GM19043 (cell line): Measurements from ENCODE around the gene CTNNA3.
"Not testable (repeated sequence)": the region's sequence is repeated elsewhere in the genome, so short reads cannot be mapped to it uniquely, and the experiment has no call there.

Source experiments
- ATAC-seq: cut with Tn5 transposase; IDR thresholded peaks from one replicate; pipeline ENCODE4 v1.9.1; 2021; ENCODE audit warnings: low read depth; ENCODE audit not compliant: unreplicated experiment

CTNNA3 gene

DNA sequence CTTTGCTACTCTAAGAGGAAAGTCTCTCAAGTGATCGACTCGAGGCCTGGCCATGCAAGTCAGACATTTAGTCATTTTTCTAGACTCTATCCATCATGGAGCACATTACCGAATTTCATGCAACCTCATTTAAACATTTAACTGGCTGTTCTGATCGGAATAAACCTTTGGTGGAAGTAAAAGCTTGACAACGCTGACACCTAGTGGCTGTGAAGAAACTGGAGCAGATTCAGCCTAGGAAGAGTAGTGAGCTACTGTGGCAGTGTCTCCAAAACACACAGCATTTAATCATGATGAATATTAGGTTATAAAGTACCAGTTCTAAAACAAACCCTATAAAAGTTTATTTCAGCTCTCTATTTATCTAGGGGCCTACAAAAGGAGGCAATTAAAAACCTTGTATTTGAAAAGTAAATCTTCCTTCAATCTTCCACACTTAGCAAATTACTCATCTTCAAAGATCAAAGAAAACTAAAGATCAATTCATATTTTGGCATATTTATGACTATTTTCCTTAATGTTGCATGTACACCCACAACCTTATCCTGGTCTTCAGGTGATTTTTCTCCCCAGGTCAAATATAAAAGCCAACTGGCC is 175.0 kb downstream of the CTNNA3 start:
- peak; percentile 79 for ATAC-seq

DNA sequence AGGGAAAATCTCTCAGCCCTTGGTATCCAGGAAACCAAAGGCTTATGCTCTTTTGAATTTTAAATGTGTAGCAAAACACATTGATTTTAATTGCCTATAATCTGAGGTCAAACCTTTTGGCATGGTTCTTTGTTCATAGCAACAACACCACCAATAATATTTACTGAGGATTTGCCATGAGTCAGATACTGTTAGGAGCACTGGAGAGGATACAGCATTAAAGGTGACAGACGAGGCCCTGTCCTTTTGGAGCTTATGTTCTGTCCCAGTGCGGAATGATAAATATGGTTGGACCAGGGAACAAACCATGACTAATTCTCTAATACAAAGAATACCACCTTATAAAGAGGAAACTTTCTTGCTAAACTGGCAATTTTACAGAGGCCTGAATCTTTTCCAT is 176.6 kb downstream of the CTNNA3 start:
- ATAC-seq, result no peak

DNA sequence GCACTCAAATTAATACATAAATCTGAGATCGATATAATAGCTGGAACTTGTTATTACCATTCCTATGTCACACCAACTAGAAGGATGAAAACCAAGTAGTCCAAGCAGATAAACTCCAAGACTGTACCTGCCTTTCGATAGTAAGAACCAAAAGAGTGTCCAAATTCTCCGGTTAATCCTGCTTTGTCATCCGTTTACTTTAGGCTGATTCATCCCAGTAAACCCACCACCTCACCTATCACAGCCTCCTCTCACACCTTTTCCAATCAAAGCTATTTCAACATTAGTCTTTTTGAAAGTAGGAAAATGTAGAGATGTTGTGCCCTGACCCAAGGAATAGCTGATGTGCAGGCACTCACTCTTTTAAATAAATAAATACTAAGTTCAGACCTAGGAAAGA is 177.2 kb downstream of the CTNNA3 start:
- no peak for ATAC-seq

DNA sequence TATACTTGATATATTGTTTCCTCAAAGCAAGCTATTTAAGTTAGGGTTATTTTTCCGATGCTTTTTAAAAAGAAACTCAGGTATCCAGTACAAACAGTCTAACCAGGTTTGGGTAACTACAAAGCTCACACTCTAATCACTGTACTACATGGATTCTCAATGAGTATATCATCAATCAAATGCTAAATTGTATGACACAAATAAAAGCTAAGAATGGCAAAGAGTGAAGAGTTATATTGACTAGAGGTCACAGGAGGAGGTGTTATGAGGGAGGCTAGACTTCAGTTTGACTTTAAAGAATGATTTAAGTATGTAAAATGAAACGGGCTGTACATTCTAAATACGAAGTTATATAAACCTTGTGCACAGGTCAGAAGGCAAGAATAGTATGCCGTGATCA is 178.0 kb downstream of the CTNNA3 start:
- ATAC-seq, result no peak

DNA sequence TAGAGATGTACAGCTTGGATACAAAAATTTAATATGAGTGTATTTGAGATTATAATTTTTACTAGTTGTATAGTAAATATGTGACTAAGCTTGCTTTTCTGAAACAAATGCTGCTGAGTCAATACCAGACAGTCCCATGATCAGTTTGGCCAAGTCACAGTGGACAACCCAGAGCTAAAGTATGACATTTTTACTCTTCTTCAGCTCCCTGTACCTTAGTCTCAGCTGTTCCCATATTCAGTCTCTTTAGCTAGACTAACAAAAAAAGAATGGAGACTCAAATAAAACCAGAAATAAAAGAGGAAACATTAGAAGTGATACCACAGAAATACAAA is 189.3 kb downstream of the CTNNA3 start:
- ATAC-seq, result no peak

DNA sequence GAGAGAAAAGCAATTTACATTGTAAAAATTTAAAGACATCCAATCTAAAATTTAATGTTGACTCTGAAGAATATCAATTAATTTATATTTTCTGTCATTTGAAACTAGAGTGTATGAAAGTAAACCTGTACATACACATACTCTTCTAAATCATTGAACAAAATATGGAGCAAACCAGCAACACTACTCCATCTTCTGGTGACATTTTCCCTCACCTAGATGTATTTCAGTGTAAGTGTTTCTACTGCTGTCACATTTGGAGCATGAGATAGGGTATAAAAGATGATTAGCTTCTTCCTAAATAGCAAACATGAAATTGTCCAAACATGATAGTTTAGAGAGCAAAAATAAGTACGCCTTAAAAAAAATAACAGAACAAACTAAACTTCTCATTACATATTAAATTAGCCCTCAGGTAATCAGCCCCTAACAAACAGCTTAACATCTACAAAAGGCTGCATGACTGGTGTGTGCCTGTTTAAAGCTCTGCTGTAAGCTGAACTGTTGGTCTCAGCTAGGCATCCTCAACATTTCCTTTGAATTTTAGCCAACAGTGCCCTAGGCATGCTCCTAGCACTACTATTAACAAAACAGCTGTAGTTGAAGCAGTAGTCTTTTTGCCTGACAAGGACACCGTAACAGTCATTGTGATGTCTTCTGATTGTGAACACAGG is 189.8 kb downstream of the CTNNA3 start:
- ATAC-seq, result no peak

DNA sequence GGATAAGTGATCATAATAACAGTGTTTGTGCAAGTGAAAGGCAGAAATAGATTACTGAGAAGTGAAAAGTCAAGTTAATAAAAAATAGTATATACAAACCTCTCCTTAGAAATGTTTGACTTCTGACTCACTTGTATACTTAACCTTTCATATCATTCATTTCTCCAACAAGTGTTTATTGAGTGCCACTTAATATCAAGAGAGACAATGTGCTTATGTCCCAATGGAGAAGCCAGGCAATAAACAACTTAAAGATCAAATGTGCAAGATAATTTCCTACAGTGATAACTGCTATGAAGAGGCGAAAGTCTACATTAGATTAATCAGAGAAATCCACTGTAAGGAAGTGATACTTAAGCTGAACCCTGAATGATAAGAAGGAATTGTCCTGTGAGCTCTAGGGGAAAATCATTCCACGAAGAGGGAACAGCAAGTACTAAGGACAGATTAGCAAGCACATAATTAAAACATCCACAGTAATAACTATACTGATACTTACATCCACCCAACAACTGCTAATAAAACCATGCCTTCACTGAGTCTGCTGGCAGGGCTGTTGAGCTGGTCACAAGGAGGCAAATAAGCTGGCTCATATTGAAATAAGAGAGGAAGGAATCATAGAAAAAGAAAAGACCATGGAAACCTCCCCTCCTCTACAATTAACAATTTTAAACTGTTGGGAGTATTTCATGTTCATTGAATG is 203.5 kb downstream of the CTNNA3 start:
- no peak for ATAC-seq

DNA sequence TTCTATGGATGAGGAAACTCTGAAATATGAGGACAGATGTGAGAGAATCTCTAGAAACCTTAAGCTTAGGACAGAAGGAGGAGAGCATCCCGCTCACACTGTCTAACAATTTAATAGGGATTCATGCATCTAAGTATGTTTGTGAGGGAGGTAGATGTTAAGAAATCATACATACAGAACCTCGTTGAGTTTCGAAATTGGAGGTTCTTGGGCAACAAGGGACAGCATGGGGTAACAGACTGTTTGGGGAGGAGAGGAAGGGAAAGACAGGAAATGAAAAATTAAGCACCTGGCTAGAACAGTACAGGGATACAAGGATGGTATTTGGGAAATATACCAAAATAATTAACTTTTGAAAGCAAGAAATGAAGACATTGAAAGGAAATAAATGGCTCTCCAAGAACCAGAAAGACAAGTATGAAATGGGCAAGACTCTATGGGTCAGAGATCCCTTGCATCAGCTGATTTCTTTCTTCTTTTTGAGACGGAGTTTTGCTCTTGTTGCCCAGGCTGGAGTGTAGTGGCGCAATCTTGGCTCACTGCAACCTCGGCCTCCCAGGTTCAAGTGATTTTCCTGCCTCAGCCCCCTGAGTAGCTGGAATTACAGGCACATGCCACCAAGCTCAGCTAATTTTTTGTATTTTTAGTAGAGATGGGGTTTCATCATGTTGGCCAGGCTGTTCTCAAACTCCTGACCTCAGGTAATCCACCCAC is 207.9 kb downstream of the CTNNA3 start:
- no peak for ATAC-seq

DNA sequence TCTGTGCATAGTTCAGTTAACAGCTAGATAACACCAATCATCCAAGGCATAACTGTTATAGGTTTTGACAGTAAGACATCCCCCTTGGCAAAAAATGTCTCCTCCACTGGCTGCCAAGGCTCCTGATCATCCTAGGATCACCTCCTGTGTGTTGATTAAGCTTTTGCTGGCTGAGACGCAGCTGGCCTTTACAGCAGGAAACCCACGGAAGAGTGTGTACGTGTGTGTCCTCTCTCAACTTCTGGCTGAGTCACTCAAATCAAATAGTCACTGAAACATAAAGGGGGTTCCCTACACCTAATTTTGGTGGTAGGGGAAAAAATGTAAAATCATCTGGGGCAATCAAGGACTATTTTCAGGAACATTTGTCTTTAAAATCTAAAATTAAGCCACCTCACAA is 208.8 kb downstream of the CTNNA3 start:
- ATAC-seq, result no peak

DNA sequence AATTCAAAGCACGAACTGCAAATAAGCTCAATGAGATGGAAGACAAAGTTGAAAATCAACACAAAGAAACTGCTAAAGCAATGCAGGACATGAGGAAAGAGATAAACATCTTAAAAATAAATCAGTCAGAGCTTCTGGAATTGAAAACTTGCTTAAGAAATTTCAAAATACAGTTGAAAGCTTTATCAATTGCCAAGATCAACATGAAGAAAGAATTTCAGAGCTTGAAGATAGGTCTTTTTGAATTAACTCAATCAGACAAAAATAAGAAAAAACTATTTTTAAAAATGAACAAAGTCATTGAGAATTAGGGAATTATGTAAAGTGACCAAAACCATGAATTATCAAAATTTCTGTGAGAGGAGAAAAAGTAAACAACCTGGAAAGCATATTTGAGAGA is 218.1 kb downstream of the CTNNA3 start:
- ATAC-seq, result no peak

DNA sequence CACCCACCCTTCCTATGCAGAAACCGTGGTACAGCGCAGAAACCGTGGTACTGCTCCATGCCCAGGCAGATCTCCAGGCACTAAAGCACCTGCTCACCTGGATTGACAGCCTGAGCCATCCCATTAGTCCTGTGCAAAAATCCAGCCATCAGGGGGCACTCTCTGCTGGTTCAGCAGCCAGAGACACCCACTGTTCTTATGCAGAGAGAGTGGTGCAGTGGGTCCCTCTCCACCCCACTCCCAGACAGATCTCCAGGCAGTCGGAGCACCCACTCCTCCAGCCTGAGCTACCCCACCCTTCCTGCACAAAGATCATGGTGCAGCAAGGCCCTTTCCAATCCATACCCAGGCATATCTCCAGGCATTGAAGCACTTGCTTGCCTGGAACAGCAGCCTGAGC is 219.8 kb downstream of the CTNNA3 start:
- ATAC-seq, result no peak

DNA sequence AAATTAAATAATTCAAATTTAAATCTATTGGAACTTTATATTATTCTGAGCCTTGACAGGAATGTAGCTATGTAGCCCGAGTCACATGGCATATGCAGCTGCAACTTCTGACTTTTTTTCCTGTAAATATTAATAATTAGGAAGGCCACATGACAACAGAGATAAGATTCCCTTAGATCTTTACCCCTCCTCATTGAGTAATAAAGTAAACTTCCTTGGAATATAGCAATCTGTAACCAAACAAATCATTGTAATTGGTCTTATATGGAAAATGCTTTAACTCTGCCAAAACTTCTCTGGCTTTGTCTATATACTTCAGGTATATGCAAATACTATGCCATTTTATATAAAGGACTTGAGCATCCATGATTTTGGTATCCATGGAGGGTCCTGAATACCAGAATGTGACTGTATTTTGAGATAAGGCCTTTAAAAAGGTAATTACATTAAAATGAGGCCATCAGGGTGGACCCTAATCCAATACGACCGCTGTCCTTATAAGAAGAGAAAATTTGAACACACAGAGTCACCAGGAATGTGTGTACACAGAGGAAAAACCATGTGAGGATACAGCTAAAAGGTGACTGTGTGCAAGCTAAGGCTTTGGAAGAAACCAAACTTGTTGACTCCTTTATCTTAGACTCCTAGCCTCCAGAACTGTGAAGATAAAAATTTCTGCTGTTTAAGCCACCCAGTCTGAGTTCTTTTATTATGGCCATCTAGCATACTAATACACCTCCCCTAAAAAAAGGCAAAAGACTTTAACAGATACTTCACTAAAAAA is 222.0 kb downstream of the CTNNA3 start:
- ATAC-seq, result no peak

DNA sequence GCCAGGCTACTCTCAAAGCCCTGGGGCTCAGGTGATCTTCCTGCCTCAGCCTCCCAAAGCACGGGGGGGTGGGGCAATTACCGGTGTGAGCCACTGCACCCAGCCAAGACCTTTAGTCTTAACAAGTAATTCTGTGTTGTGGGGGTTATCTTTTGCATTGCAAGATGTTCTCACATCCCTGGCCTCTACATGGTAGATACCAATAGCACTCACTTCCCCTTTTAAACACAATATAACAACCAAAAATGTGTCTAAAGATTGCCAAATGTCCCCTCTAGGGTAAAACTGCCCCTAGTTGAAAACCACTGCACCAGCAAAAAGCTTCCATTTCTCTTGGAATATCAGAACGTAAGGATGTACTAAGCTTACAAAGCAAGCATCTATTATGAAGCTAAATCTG is 225.0 kb downstream of the CTNNA3 start:
- no peak for ATAC-seq

DNA sequence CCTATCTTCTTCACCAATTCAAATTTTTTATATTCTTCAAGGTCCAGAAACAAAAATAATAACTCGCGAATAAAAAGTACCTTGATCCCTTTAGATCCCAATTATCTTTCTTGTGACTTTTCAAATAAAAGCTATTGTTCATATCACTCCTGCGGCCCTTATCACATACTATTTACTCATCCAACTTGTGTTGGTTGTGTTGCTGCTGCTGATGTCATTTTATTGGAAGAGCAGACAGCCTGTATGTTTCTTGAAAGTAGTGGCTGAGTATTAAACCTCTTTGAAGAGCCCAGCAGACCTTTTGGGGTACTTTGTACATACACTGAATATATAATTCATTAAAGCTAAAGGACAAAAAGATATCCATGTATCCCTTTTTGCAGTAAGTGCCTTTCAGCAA is 231.7 kb downstream of the CTNNA3 start:
- ATAC-seq, result no peak

DNA sequence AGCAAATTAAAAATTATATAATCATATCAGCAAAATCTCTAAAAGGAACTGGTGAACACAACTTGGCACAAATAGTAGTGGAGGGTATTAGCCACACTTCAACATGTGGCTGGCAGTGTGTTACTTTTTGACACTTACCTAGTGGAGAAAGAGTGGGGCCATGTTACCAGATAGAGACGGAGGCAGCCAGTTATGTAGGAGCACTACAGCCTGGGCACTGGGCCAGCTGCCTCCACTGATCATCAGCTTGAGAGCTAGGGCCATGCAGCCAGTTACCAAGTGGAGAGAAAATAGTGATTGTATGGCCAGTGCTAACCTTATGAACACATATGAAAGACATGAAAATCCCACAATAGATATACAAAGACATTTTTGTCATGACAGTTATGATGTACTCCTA is 243.1 kb downstream of the CTNNA3 start:
- no peak for ATAC-seq

DNA sequence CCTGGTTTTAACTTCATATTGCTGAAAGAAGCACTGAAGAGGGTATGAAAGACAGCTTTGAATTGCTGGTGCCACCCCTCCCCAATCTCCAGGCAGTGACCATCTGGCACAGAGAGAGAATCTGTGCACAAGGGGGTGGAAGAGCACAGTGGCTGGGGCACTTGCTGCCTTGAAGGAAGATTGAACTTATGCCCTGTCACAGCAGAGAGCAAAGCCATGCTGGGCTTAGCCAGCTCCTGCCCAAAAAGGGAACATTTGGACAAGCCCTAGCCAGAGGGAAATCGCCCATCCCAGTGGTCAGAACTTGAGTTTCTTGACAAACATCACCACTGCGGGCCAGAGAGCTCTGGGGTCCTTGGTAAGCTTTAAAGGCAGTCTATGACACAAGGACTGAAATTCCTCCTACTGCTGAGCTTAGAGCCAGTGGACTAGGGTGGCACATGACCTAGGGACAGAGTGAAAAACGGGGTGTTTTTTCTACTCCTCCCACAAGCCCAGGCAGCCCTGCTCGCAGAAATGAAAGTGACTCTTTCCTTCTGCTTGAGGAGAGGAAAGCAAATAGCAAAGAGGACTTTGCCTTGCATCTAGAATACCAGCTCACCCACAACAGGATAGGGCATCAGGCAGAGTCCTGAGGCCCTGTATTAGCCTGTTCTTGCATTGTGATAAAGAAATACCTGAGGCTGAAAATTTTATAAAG is 257.2 kb downstream of the CTNNA3 start:
- ATAC-seq, result no peak

DNA sequence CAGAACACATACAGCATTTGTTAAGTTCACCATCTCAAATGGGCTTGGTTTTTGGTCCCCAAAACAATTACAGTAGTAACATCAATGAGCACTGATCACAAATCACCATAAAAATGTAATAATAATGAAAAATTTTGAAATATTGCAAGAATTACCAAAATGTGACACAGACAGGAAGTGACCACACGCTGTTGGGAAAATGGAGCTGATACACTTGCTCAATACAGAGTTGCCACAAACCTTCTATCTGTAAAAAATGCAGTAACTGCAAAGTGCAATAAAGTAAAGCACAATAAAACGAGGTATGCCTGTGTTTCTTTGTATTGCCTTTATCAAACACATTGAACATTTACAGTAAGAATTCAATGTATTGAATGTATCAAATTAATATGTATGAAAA is 262.7 kb downstream of the CTNNA3 start:
- no peak for ATAC-seq

DNA sequence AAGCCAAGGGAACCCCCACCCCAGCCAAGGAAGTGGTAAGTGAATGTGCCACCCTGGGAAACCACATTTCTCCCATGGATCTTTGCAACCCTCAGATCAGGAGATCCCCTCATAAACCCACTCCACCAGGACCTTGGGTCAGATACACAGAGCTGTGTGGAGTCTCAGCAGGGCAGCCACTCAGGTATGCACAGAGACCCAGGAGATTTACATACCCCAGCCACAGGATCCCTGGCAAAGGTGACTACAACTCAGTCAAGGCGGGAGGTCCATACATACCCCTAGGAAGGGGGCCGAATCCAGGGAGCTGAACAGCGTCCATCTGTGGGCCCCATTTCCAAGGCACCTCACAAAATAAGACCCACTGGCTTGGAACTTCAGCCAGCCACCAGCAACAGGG is 293.4 kb downstream of the CTNNA3 start:
- ATAC-seq, result no peak

DNA sequence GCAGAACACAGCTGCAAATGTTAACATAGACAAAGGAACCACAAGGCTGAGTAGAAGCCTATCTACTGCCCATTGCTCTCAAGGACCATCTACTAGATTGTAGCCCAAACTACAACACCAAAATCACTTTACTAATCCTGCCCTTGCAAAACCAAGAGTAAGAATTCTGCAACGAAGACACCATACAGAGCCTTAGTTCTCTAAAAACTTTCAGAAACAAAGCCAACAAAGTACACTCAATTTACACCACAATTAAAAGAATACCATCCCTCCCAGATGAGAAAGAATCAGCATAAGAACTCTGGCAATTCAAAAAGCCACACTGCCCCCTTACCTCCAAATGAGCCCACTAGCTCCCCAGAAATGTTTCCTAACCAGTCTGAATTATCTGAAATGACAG is 294.3 kb downstream of the CTNNA3 start:
- ATAC-seq, result no peak

DNA sequence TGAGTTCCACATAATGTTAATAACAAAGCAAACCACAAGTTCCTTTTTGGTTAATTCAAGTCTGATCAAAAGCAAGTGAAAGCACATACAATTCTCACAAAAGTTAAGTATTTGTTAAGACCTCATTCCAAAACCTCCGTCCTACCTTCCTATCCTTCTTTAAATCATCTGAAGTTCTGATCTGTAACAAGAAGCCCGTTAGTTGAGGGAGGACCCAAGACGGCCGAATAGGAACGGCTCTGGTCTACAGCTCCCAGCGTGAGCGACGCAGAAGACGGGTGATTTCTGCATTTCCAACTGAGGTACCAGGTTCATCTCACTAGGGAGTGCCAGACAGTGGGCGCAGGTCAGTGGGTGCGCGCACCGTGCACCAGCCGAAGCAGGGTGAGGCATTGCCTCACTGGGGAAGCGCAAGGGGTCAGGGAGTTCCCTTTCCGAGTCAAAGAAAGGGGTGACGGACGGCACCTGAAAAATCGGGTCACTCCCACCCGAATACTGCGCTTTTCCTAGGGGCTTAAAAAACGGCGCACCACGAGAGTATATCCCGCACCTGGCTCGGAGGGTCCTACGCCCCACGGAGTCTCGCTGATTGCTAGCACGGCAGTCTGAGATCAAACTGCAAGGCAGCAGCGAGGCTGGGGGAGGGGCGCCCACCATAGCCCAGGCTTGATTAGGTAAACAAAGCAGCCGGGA is 309.0 kb downstream of the CTNNA3 start:
- not testable (repeated sequence) for ATAC-seq
